ENCODE data around the gene ATG5. TPM values are rescaled to one million over a fixed set of nuclear protein-coding genes. Genes with fewer than 3 reads are reported as not detected.

Gene ATG5
- total RNA-seq, 4 donors from 2014 or later, result 25.3 to 47.8 (median 35.2) TPM

GRCh38 chr6:106145741-106146227 is 179.8 kb downstream of the ATG5 start:
- intact Hi-C loops (cut with DNase I), result no loop called here
- no peaks in the 10 kb centered on the region for H3K9me3 ChIP-seq
- WGBS, result 55% methylated on average over 6 of the region's 7 CpGs
- peaks cover 0 to 4% (median 0%) of the 10 kb centered on the region in 4 donors for H3K27me3 ChIP-seq
- TF ChIP-seq EP300 (IDR thresholded peaks at IDR 0.05) (no peak), CTCF (IDR thresholded peaks at IDR 0.05) (no peak), POLR2A (IDR thresholded peaks at IDR 0.05; ENCODE audit: low read depth) (no peak), POLR2AphosphoS5 (IDR thresholded peaks at IDR 0.05) (no peak)
- no peak overlapping the region for H3K27ac ChIP-seq (replicated peaks in 1 of 4)
- no peaks in the 10 kb centered on the region for H3K4me1 ChIP-seq
- no peak overlapping the region for H3K4me3 ChIP-seq
- H3K36me3 ChIP-seq, result no peaks in the 10 kb centered on the region
- peak; percentile 86 for DNase-seq (ENCODE audit: extremely low spot score)

GRCh38 chr6:106145144-106145543 is 180.4 kb downstream of the ATG5 start:
- Histone ChIP-seq H3K27me3 (peaks cover 0 to 4% (median 0%) of the 10 kb centered on the region in 4 donors), H3K36me3 (no peaks in the 10 kb centered on the region), H3K9me3 (no peaks in the 10 kb centered on the region), H3K4me3 (no peak overlapping the region), H3K4me1 (no peaks in the 10 kb centered on the region), H3K27ac (replicated peaks in 1 of 4) (no peak overlapping the region)
- no peak for DNase-seq (ENCODE audit: extremely low spot score)
- no peak for TF ChIP-seq CTCF (IDR thresholded peaks at IDR 0.05)
- no peak for TF ChIP-seq EP300 (IDR thresholded peaks at IDR 0.05)
- TF ChIP-seq POLR2AphosphoS5 (IDR thresholded peaks at IDR 0.05), result no peak
- no peak for TF ChIP-seq POLR2A (IDR thresholded peaks at IDR 0.05; ENCODE audit: low read depth)
- intact Hi-C loops (cut with DNase I), result no loop called here
- 68% methylated on average over 4 of the region's 4 CpGs for WGBS

DNA sequence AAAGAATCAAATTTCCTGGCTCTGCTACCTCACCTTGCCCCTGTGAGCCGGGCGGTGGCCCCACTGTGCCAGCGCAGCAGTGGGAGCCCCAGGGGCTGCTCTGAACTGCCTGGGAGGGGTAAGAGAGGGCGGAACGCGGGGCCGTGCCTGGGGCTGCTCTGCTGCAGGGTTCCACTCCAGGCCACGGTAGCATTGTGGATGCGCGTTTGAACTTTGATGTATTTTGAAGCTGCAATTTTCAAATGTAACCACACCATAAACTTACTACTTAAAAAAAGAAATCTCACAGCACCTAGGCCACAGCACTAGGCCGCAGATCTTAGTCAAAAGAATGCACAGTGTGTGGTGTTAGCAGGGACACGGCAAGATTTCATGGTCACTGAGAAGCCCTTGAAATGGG is 181.9 kb downstream of the ATG5 start:
- no peak overlapping the region for H3K4me3 ChIP-seq
- H3K9me3 ChIP-seq, result no peaks in the 10 kb centered on the region
- TF ChIP-seq CTCF (IDR thresholded peaks at IDR 0.05) (no peak), POLR2A (IDR thresholded peaks at IDR 0.05; ENCODE audit: low read depth) (no peak), EP300 (IDR thresholded peaks at IDR 0.05) (no peak), POLR2AphosphoS5 (IDR thresholded peaks at IDR 0.05) (no peak)
- WGBS, result 96% methylated on average over 12 of the region's 12 CpGs
- no peak for DNase-seq (ENCODE audit: extremely low spot score)
- no peak overlapping the region for H3K27ac ChIP-seq (replicated peaks in 1 of 4)
- intact Hi-C loops (cut with DNase I), result no loop called here
- no peaks in the 10 kb centered on the region for H3K4me1 ChIP-seq
- H3K36me3 ChIP-seq, result no peaks in the 10 kb centered on the region
- H3K27me3 ChIP-seq, result peaks cover 0 to 4% (median 0%) of the 10 kb centered on the region in 4 donors

DNA sequence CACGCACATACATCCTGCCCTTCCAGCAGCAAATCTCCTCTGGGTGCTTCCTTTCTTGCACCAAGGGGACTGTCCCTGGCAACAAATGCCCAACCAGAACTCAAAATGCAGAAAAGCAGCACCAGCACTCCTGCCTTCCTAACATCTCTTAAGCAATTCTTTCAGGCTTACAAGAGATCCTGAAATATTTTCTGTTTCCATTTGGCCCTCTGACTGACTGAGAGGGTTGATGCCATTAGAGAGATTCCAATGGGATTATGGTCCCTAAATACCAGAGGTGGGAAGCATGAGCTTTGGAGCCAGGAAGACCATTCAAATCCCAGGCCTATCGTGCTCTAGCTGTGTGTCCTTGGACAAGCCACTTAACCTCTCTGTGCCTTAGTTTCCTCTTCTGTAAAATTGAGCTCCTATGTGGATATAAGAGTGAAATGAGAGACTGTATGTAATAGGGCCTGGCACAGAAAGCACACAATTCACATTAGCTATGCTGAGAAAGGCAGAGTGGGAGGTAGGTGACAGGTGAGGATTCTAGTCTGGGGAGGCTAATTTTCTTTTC is 182.6 kb downstream of the ATG5 start:
- Histone ChIP-seq H3K4me1 (no peaks in the 10 kb centered on the region), H3K36me3 (no peaks in the 10 kb centered on the region), H3K4me3 (no peak overlapping the region), H3K9me3 (no peaks in the 10 kb centered on the region), H3K27ac (replicated peaks in 1 of 4) (no peak overlapping the region), H3K27me3 (peaks cover 0 to 4% (median 0%) of the 10 kb centered on the region in 4 donors)
- TF ChIP-seq POLR2AphosphoS5 (IDR thresholded peaks at IDR 0.05), result no peak
- TF ChIP-seq EP300 (IDR thresholded peaks at IDR 0.05), result no peak
- TF ChIP-seq CTCF (IDR thresholded peaks at IDR 0.05), result no peak
- no peak for TF ChIP-seq POLR2A (IDR thresholded peaks at IDR 0.05; ENCODE audit: low read depth)
- no peak for DNase-seq (ENCODE audit: extremely low spot score)
- WGBS, result 88% methylated on average over 2 of the region's 2 CpGs
- intact Hi-C loops (cut with DNase I), result no loop called here
